Activated CD4-positive, alpha-beta memory T cell treated with anti-CD3 and anti-CD28 coated beads for 36 hours (primary cell): ENCODE results near the gene LRRC45. TPM values are rescaled to one million over a fixed set of nuclear protein-coding genes. Genes with fewer than 3 reads are reported as not detected.

Source experiments
- CTCF ChIA-PET: fragments of 350-600 bp; sonication (Branson Sonifier 250); formaldehyde crosslinking; loops from one replicate; lab custom pipeline; 2021; ENCODE audit warnings: antibody characterized with exemption, inconsistent platforms; lab: Charles Lee
- POLR2A ChIA-PET: fragments of 350-600 bp; sonication (Branson Sonifier 250); formaldehyde crosslinking; loops from one replicate; lab custom pipeline; 2021; ENCODE audit warnings: antibody characterized with exemption; lab: Charles Lee
- DNase-seq: peaks from one replicate; pipeline ENCODE4 v3.0.0-alpha.2; 2020
- H3K27ac Mint-ChIP-seq: one replicate; pipeline ENCODE4 v1.8.0; 2021; ENCODE audit warnings: mixed read lengths
- H3K27me3 Mint-ChIP-seq: one replicate; pipeline ENCODE4 v1.8.0; 2021; ENCODE audit warnings: mixed read lengths
- H3K36me3 Mint-ChIP-seq: one replicate; pipeline ENCODE4 v1.8.0; 2021; ENCODE audit warnings: mixed read lengths
- H3K4me1 Mint-ChIP-seq: one replicate; pipeline ENCODE4 v1.8.0; 2021; ENCODE audit warnings: low read depth, mixed read lengths
- H3K4me3 Mint-ChIP-seq: one replicate; pipeline ENCODE4 v1.8.0; 2021; ENCODE audit warnings: mild to moderate bottlenecking, mixed read lengths
- H3K9me3 Mint-ChIP-seq: one replicate; pipeline ENCODE4 v1.8.0; 2021; ENCODE audit warnings: mixed read lengths
- intact Hi-C: fragments of 100-400 bp; cut with micrococcal nuclease; formaldehyde crosslinking; loops from one replicate; pipeline ENCODE4 v1.15.1; 2023
- total RNA-seq, 2 experiments: library from RNA; stranded (reverse); gene quantifications; one replicate each; pipeline ENCODE4 v1.2.3, GENCODE V29; 2021

The LRRC45 gene
- total RNA-seq, 2 experiments from 2014 or later: 16.3 to 19.0 TPM

- Mint-ChIP-seq H3K9me3 (no peaks in the 10 kb centered on the region), H3K36me3 (no peaks in the 10 kb centered on the region), H3K4me3 (no peak overlapping the region), H3K4me1 (no peaks in the 10 kb centered on the region), H3K27me3 (no peaks in the 10 kb centered on the region), H3K27ac (no peak overlapping the region)
- no peak for DNase-seq
- CTCF ChIA-PET: interaction anchor here (1.7 kb wide), 1 partner anchor 53 kb away, joined by 5 read pairs; no protein-coding TSS in a partner anchor
- POLR2A ChIA-PET: no interaction called here
- intact Hi-C loops: no loop called here
Measured at GRCh38 chr17:82012261-82012639, 10.9 kb upstream of the LRRC45 start.

- Mint-ChIP-seq H3K4me1 (no peaks in the 10 kb centered on the region), H3K4me3 (no peak overlapping the region), H3K9me3 (no peaks in the 10 kb centered on the region), H3K27ac (no peak overlapping the region), H3K36me3 (no peaks in the 10 kb centered on the region), H3K27me3 (no peaks in the 10 kb centered on the region)
- intact Hi-C loops: no loop called here
- ChIA-PET POLR2A (no interaction called here), CTCF (interaction anchor here (1.7 kb wide), 1 partner anchor 53 kb away, joined by 5 read pairs; no protein-coding TSS in a partner anchor)
- DNase-seq: no peak
Measured at GRCh38 chr17:82012640-82013295, 10.3 kb upstream of the LRRC45 start.

- Mint-ChIP-seq H3K9me3 (no peaks in the 10 kb centered on the region), H3K4me1 (no peaks in the 10 kb centered on the region), H3K27ac (no peak overlapping the region), H3K27me3 (no peaks in the 10 kb centered on the region), H3K4me3 (no peak overlapping the region), H3K36me3 (no peaks in the 10 kb centered on the region)
- ChIA-PET POLR2A (no interaction called here), CTCF (interaction anchor here (0.5 to 1.7 kb wide), 2 partner anchors 54 to 425 kb away, joined by 3 to 5 read pairs; no protein-coding TSS in a partner anchor)
- DNase-seq: no peak
- intact Hi-C loops: no loop called here
Measured at GRCh38 chr17:82013341-82013740, 9.8 kb upstream of the LRRC45 start.

- POLR2A ChIA-PET: no interaction called here
- DNase-seq: no peak
- H3K4me3 Mint-ChIP-seq: no peak overlapping the region
- intact Hi-C loops: no loop called here
- H3K9me3 Mint-ChIP-seq: no peaks in the 10 kb centered on the region
- no peak overlapping the region for H3K27ac Mint-ChIP-seq
- no peaks in the 10 kb centered on the region for H3K27me3 Mint-ChIP-seq
- H3K36me3 Mint-ChIP-seq: no peaks in the 10 kb centered on the region
- CTCF ChIA-PET: interaction anchor here (0.5 to 1.7 kb wide), 2 partner anchors 55 to 424 kb away, joined by 3 to 5 read pairs; no protein-coding TSS in a partner anchor
- no peaks in the 10 kb centered on the region for H3K4me1 Mint-ChIP-seq
Measured at GRCh38 chr17:82013772-82014321, 9.3 kb upstream of the LRRC45 start.

GRCh38 chr17:82014432-82014831 is 8.7 kb upstream of the LRRC45 start:
- Mint-ChIP-seq H3K36me3 (no peaks in the 10 kb centered on the region), H3K27ac (no peak overlapping the region)
- CTCF ChIA-PET: interaction anchor here (1.6 kb wide), 1 partner anchor 16 kb away, joined by 3 read pairs; no protein-coding TSS in a partner anchor

GRCh38 chr17:82014971-82015310 is 8.2 kb upstream of the LRRC45 start:
- Mint-ChIP-seq H3K9me3 (no peaks in the 10 kb centered on the region), H3K27me3 (no peaks in the 10 kb centered on the region), H3K27ac (no peak overlapping the region), H3K36me3 (no peaks in the 10 kb centered on the region), H3K4me3 (no peak overlapping the region), H3K4me1 (no peaks in the 10 kb centered on the region)
- intact Hi-C loops: no loop called here
- ChIA-PET CTCF (interaction anchor here (1.6 kb wide), 1 partner anchor 15 kb away, joined by 3 read pairs; no protein-coding TSS in a partner anchor), POLR2A (no interaction called here)
- DNase-seq: no peak

More at GRCh38 chr17:82014432-82014831, 8.7 kb upstream of the LRRC45 start:
- Mint-ChIP-seq H3K4me3 (no peak overlapping the region), H3K4me1 (no peaks in the 10 kb centered on the region), H3K9me3 (no peaks in the 10 kb centered on the region), H3K27me3 (no peaks in the 10 kb centered on the region)
- POLR2A ChIA-PET: no interaction called here
- intact Hi-C loops: no loop called here
- no peak for DNase-seq

GRCh38 chr17:82015311-82015971 is 7.7 kb upstream of the LRRC45 start:
- DNase-seq: no peak
- Mint-ChIP-seq H3K4me3 (no peak overlapping the region), H3K36me3 (no peaks in the 10 kb centered on the region), H3K4me1 (no peaks in the 10 kb centered on the region), H3K9me3 (no peaks in the 10 kb centered on the region), H3K27ac (no peak overlapping the region), H3K27me3 (no peaks in the 10 kb centered on the region)
- ChIA-PET POLR2A (no interaction called here), CTCF (interaction anchor here (1.6 kb wide), 1 partner anchor 15 kb away, joined by 3 read pairs; no protein-coding TSS in a partner anchor)
- intact Hi-C loops: no loop called here

- Mint-ChIP-seq H3K27ac (no peak overlapping the region), H3K27me3 (no peaks in the 10 kb centered on the region)
- POLR2A ChIA-PET: no interaction called here
Measured at GRCh38 chr17:82016061-82016874, 6.8 kb upstream of the LRRC45 start.

GRCh38 chr17:82016875-82017459 is 6.1 kb upstream of the LRRC45 start:
- CTCF ChIA-PET: no interaction called here
- POLR2A ChIA-PET: interaction anchor here (0.6 kb wide), 1 partner anchor 162 kb away, joined by 3 read pairs; no protein-coding TSS in a partner anchor
- H3K27me3 Mint-ChIP-seq: no peaks in the 10 kb centered on the region
- intact Hi-C loops: no loop called here
- peaks cover 15% of the 10 kb centered on the region for H3K4me1 Mint-ChIP-seq
- H3K27ac Mint-ChIP-seq: no peak overlapping the region
- no peaks in the 10 kb centered on the region for H3K36me3 Mint-ChIP-seq
- H3K9me3 Mint-ChIP-seq: no peaks in the 10 kb centered on the region
- no peak for DNase-seq
- no peak overlapping the region for H3K4me3 Mint-ChIP-seq

More at GRCh38 chr17:82016061-82016874, 6.8 kb upstream of the LRRC45 start:
- no peak for DNase-seq
- Mint-ChIP-seq H3K9me3 (no peaks in the 10 kb centered on the region), H3K36me3 (no peaks in the 10 kb centered on the region), H3K4me1 (peaks cover 8% of the 10 kb centered on the region), H3K4me3 (no peak overlapping the region)
- intact Hi-C loops: no loop called here
- CTCF ChIA-PET: interaction anchor here (1.6 kb wide), 1 partner anchor 14 kb away, joined by 3 read pairs; no protein-coding TSS in a partner anchor

- Mint-ChIP-seq H3K4me3 (no peak overlapping the region), H3K27ac (no peak overlapping the region), H3K36me3 (no peaks in the 10 kb centered on the region), H3K4me1 (peaks cover 16% of the 10 kb centered on the region), H3K27me3 (no peaks in the 10 kb centered on the region), H3K9me3 (no peaks in the 10 kb centered on the region)
- CTCF ChIA-PET: interaction anchor here (0.6 kb wide), 1 partner anchor 84 kb away, joined by 3 read pairs; no protein-coding TSS in a partner anchor
- no peak for DNase-seq
- POLR2A ChIA-PET: interaction anchor here (0.6 kb wide), 1 partner anchor 162 kb away, joined by 3 read pairs; no protein-coding TSS in a partner anchor
- intact Hi-C loops: no loop called here
Measured at GRCh38 chr17:82017612-82018151, 5.4 kb upstream of the LRRC45 start.
